ENCODE data around the gene PRKCQ. TPM values are rescaled to one million over a fixed set of nuclear protein-coding genes. Genes with fewer than 3 reads are reported as not detected.

The PRKCQ gene
- total and polyA plus RNA-seq, 7 donors: 6.6 to 76.3 (median 33.8) TPM

DNA sequence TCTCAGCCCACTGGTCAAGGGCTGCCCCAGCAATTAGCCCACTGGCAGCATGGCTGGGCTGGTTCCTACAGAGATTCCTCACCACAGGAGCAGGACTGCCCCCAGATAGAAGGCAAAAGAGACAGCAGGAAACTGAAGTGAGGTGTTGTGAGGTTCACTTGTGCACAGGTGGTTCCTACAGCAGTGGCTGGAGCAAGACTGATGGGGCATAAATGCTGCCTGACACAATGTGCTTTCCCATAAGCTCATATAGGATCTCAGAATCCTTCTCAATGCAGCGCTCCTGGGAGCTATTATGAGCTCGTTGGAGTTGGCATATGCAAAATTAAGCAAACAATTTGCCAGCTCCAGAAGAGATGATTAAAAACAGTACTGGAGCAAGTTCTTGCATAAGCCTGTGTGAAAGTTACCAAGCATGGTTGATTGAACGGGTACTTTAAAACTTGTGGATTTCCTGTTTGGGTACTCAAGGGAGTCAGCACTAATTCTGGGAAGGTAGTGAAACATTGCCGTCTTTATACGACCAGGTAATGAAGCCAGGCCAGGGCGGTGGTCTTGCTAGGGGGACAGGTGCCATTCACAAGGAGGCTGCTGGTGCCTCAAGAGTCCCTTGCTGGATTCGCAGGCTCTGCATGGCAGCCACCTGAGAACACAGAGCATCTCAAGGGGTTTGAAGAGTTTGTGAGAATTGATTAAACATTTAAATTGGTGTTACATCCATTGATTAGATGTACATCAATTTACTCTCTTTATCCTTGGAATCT is 20.3 kb upstream of the PRKCQ start:
- ATAC-seq: no peak
- Histone ChIP-seq H3K9me3 (no peaks in the 10 kb centered on the region), H3K36me3 (ENCODE audit: insufficient read depth in 1 of 2, low read depth in 1 of 2) (peaks cover 0 to 20% of the 10 kb centered on the region in 2 donors), H3K4me3 (no peak overlapping the region), H3K27me3 (ENCODE audit: insufficient read depth in 3 of 3, low read length in 2 of 3) (no peaks in the 10 kb centered on the region), H3K27ac (no peak overlapping the region), H3K4me1 (peaks cover 8% of the 10 kb centered on the region)
- TF ChIP-seq, protein P1, sequence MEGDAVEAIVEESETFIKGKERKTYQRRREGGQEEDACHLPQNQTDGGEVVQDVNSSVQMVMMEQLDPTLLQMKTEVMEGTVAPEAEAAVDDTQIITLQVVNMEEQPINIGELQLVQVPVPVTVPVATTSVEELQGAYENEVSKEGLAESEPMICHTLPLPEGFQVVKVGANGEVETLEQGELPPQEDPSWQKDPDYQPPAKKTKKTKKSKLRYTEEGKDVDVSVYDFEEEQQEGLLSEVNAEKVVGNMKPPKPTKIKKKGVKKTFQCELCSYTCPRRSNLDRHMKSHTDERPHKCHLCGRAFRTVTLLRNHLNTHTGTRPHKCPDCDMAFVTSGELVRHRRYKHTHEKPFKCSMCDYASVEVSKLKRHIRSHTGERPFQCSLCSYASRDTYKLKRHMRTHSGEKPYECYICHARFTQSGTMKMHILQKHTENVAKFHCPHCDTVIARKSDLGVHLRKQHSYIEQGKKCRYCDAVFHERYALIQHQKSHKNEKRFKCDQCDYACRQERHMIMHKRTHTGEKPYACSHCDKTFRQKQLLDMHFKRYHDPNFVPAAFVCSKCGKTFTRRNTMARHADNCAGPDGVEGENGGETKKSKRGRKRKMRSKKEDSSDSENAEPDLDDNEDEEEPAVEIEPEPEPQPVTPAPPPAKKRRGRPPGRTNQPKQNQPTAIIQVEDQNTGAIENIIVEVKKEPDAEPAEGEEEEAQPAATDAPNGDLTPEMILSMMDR (IDR thresholded peaks at IDR 0.05): no peak
- WGBS, 3 donors: 87 to 88% (median 88%) methylated on average over 7 of the region's 7 CpGs
- intact Hi-C loops (cut with DNase I): no loop called here
- DNase-seq: no peak

DNA sequence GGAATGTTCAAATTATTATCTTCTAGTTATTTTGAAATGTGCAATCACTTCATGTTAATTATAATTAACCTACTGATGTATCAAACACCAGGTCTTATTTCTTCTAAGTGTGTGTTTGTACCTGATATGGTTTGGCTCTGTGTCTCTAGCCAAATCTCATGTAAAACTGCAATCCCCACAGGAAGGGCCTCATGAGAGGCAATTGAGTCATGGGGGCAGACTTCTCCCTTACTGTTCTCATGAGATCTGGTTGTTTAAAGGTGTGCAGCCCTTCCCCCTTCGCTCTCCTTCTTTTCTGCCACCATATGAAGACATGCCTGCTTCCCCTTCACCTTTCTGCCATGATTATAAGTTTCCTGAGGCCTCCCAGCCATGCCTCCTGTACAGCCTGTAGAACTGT is 18.6 kb upstream of the PRKCQ start:
- WGBS, 3 donors: 87 to 100% (median 100%) methylated on average over 1 of the region's 1 CpG
- DNase-seq (no peak), ATAC-seq (no peak)
- intact Hi-C loops (cut with DNase I): no loop called here
- Histone ChIP-seq H3K9me3 (no peaks in the 10 kb centered on the region), H3K4me3 (no peak overlapping the region), H3K4me1 (peaks cover 8% of the 10 kb centered on the region), H3K27ac (no peak overlapping the region), H3K27me3 (ENCODE audit: insufficient read depth in 3 of 3, low read length in 2 of 3) (no peaks in the 10 kb centered on the region), H3K36me3 (ENCODE audit: insufficient read depth in 1 of 2, low read depth in 1 of 2) (peaks cover 0 to 27% of the 10 kb centered on the region in 2 donors)
- TF ChIP-seq, protein P1 (IDR thresholded peaks at IDR 0.05): no peak

DNA sequence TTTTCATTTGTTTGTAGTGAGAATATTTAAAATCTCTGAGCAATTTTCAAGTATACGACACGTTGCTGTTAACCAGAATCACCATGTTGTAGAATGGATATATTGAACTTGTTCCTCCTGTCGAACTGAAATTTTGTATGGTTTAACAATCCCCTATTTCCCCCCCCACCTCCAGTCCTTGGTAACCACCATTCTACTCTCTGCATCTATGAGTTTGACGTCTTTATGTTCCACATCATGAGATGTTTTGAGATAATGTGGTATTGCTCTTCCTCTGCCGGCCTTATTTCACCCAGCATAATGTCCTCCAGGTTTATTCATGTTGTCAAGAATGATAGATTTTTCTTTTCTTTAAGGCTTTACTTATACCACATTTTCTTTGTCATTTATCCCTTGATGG is 17.4 kb upstream of the PRKCQ start:
- H3K27ac ChIP-seq: no peak overlapping the region
- DNase-seq (no peak), ATAC-seq (no peak)
- H3K4me3 ChIP-seq: no peak overlapping the region
- H3K36me3 ChIP-seq (ENCODE audit: insufficient read depth in 1 of 2, low read depth in 1 of 2): peaks cover 0 to 38% of the 10 kb centered on the region in 2 donors
- 82 to 83% (median 83%) methylated on average over 5 of the region's 5 CpGs for WGBS, 3 donors
- intact Hi-C loops (cut with DNase I): no loop called here
- H3K4me1 ChIP-seq: peaks cover 3% of the 10 kb centered on the region
- no peaks in the 10 kb centered on the region for H3K9me3 ChIP-seq
- TF ChIP-seq, protein P1 (IDR thresholded peaks at IDR 0.05): no peak
- no peaks in the 10 kb centered on the region for H3K27me3 ChIP-seq (ENCODE audit: insufficient read depth in 3 of 3, low read length in 2 of 3)

DNA sequence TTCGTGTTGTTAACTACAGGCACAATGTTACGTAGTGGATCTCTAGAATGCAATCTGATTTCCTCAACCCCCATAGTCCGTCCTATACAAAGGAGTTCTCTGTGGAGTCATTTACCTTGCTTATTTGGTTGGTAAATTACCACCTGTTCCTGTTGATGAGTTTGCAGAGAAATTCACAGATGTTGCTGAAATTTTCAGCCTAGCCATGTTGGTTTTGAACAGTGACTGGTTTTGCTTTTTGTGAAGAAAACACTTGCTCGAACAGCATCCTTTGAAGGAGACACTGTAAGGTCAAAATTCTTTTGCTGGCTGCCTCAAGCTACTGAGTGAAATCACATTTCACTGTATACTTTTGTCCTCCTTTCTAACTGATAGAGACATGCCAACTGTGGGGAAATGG is 15.4 kb upstream of the PRKCQ start:
- 87 to 93% (median 89%) methylated on average over 4 of the region's 4 CpGs for WGBS, 3 donors
- TF ChIP-seq, protein P1 (IDR thresholded peaks at IDR 0.05): no peak
- ATAC-seq (no peak), DNase-seq (no peak)
- Histone ChIP-seq H3K4me1 (no peaks in the 10 kb centered on the region), H3K4me3 (no peak overlapping the region), H3K27ac (no peak overlapping the region), H3K36me3 (ENCODE audit: insufficient read depth in 1 of 2, low read depth in 1 of 2) (peaks cover 0 to 48% of the 10 kb centered on the region in 2 donors), H3K27me3 (ENCODE audit: insufficient read depth in 3 of 3, low read length in 2 of 3) (no peaks in the 10 kb centered on the region), H3K9me3 (no peaks in the 10 kb centered on the region)
- intact Hi-C loops (cut with DNase I): no loop called here
